Peyer's patch (tissue), 4 donors: ENCODE results near the gene TGM3. TPM values are rescaled to one million over a fixed set of nuclear protein-coding genes. Genes with fewer than 3 reads are reported as not detected.
A peak's percentile ranks its signal among the peaks of the same experiment; 100 is the strongest.

Experiments used
- DNase-seq, 3 donors: peaks; one replicate each; pipeline ENCODE4 v3.0.0-alpha.2; 2017 to 2019
- H3K27ac ChIP-seq, 4 donors: fragments of 200-600 bp; sonication (generic); one replicate each; pipeline ENCODE4 v1.5.1; 2016 to 2019
- H3K27me3 ChIP-seq, 2 donors: fragments of 200-600 bp; sonication (generic); one replicate each; pipeline ENCODE4 v1.5.1; 2019
- H3K36me3 ChIP-seq, 3 donors: fragments of 200-600 bp; sonication (generic); one replicate each; pipeline ENCODE4 v1.5.1; 2016 to 2019
- H3K4me1 ChIP-seq, 4 donors: fragments of 200-600 bp; sonication (generic); one replicate each; pipeline ENCODE4 v1.5.1; 2016 to 2019
- H3K4me3 ChIP-seq, 4 donors: fragments of 200-600 bp; sonication (generic); 1 replicate in 3 of 4; 2 replicates in 1 of 4; pipeline ENCODE4 v1.5.1; 2016 to 2019; ENCODE audit warnings: mild to moderate bottlenecking in 1 of 4
- H3K9me3 ChIP-seq, 4 donors: fragments of 200-600 bp; sonication (generic); one replicate each; pipeline ENCODE4 v1.5.1; 2016 to 2019; ENCODE audit warnings: mild to moderate bottlenecking in 1 of 4
- POLR2A ChIP-seq, 2 donors: fragments of 450-650 bp; IDR thresholded peaks; one replicate each; pipeline ENCODE4 v1.5.1; 2017; ENCODE audit warnings: antibody characterized with exemption in 2 of 2, mild to moderate bottlenecking in 2 of 2, moderate library complexity in 2 of 2
- total RNA-seq, 4 donors: library from RNA; depleted of rRNA; stranded (reverse); fragments of >200 nt; gene quantifications; one replicate each; pipeline ENCODE4 v1.1.0, GENCODE V29; 2016
- TF ChIP-seq, protein P1 (sequence below), 6 experiments: fragments of 450-650 bp in 4 of 6; fragments of 200-600 bp in 2 of 6; sonication (generic) in 1 of 6; IDR thresholded peaks; one replicate each; pipeline ENCODE4 v1.5.1; 2017 to 2019; ENCODE audit warnings: antibody characterized with exemption in 6 of 6, mild to moderate bottlenecking in 3 of 6, moderate library complexity in 1 of 6

Gene TGM3
- total RNA-seq, 4 donors from 2014 or later = 0.40 TPM; not detected in 3

DNA sequence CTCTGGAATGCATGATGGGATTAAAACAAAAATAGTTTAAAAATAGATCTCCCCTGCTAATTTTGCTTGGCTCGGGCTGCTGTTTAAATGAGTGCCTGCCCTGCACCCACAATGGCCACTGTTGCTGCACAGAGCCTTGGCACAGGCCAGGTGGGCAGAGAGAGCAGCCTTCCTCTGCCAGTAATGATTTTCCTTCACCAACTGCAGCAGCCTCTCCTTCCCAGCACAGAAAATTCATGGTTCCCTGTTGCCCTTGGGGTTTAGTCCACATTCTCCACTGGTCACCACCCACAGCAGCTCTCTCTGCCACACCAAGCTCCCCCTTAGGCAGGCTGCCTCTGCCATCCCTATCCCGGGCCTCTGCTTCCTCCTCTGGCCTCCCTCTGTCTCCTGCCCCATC lies 30.2 kb downstream of the TGM3 start:
- Histone ChIP-seq H3K4me1 (no peaks in the 10 kb centered on the region), H3K4me3 (no peak overlapping the region), H3K9me3 (no peaks in the 10 kb centered on the region), H3K27ac (no peak overlapping the region), H3K27me3 (no peaks in the 10 kb centered on the region), H3K36me3 (no peaks in the 10 kb centered on the region)
- DNase-seq = peak in 1 of 3 donors; percentile 14
- TF ChIP-seq, protein P1, sequence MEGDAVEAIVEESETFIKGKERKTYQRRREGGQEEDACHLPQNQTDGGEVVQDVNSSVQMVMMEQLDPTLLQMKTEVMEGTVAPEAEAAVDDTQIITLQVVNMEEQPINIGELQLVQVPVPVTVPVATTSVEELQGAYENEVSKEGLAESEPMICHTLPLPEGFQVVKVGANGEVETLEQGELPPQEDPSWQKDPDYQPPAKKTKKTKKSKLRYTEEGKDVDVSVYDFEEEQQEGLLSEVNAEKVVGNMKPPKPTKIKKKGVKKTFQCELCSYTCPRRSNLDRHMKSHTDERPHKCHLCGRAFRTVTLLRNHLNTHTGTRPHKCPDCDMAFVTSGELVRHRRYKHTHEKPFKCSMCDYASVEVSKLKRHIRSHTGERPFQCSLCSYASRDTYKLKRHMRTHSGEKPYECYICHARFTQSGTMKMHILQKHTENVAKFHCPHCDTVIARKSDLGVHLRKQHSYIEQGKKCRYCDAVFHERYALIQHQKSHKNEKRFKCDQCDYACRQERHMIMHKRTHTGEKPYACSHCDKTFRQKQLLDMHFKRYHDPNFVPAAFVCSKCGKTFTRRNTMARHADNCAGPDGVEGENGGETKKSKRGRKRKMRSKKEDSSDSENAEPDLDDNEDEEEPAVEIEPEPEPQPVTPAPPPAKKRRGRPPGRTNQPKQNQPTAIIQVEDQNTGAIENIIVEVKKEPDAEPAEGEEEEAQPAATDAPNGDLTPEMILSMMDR (IDR thresholded peaks at IDR 0.05) = no peak
- no peak for TF ChIP-seq POLR2A (IDR thresholded peaks at IDR 0.05)

DNA sequence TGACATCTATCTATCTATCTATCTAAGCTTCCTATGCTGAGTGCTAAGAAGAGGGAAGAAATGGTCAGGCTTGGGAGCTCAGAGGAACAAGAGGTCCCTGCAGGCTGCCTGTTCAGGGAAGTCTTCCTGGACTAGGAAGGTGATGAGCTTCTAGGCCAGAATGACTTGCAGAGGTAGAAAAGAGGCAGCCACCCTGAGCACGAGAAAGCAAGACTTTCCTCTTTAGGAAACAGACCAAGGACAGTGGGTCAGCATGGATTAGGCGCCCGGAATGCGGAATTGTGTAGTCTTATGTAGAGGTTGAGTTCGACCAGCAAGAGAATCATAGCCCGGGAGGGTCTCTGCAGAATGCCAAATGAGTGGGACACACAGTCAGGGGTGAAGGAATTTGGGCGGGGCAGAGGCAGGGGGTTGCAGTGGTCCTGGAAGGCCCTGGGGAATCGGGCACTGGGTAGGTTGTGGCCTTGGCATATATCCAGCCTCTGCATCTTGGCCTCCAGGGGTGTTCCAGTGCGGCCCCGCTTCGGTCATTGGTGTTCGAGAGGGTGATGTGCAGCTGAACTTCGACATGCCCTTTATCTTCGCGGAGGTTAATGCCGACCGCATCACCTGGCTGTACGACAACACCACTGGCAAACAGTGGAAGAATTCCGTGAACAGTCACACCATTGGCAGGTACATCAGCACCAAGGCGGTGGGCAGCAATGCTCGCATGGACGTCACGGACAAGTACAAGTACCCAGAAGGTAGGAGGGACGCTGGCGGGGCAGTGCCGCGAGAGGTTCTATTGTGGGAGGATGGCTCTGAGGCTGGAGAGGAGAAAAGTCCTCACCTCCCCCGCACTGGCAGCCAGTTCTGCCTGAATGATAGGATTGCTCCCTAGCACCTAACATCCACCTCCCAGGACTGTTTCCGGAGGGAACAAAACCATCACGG lies 32.1 kb downstream of the TGM3 start:
- peak in 1 of 3 donors; percentile 32 for DNase-seq
- H3K9me3 ChIP-seq = no peaks in the 10 kb centered on the region
- H3K36me3 ChIP-seq = no peaks in the 10 kb centered on the region
- no peaks in the 10 kb centered on the region for H3K4me1 ChIP-seq
- H3K27ac ChIP-seq = no peak overlapping the region
- no peaks in the 10 kb centered on the region for H3K27me3 ChIP-seq
- no peak overlapping the region for H3K4me3 ChIP-seq
- TF ChIP-seq, protein P1 (IDR thresholded peaks at IDR 0.05) = no peak
- no peak for TF ChIP-seq POLR2A (IDR thresholded peaks at IDR 0.05)

DNA sequence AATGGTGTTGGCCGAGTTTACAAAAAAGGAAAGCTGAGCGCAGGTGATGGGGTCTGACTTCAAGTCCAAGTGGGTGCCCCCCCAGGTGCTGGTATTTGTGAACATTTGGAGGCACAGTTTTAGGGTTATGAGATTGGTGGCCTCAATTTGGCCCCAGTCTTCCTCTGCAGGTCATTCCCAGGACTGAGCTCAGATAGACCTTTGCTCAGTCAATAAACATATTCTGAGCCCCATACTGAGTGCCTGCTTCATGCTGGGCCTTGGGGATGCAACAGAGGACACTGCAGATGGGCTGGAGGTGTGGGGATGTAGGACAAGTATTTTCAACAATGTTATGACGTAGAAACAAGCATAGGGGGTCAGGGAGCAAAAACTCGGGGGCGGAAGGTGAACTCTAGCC lies 33.5 kb downstream of the TGM3 start:
- H3K4me3 ChIP-seq = no peak overlapping the region
- DNase-seq = no peak
- H3K9me3 ChIP-seq = no peaks in the 10 kb centered on the region
- no peak overlapping the region for H3K27ac ChIP-seq
- no peaks in the 10 kb centered on the region for H3K36me3 ChIP-seq
- H3K27me3 ChIP-seq = no peaks in the 10 kb centered on the region
- H3K4me1 ChIP-seq = no peaks in the 10 kb centered on the region
- TF ChIP-seq POLR2A (IDR thresholded peaks at IDR 0.05) = no peak
- TF ChIP-seq, protein P1 (IDR thresholded peaks at IDR 0.05) = no peak

DNA sequence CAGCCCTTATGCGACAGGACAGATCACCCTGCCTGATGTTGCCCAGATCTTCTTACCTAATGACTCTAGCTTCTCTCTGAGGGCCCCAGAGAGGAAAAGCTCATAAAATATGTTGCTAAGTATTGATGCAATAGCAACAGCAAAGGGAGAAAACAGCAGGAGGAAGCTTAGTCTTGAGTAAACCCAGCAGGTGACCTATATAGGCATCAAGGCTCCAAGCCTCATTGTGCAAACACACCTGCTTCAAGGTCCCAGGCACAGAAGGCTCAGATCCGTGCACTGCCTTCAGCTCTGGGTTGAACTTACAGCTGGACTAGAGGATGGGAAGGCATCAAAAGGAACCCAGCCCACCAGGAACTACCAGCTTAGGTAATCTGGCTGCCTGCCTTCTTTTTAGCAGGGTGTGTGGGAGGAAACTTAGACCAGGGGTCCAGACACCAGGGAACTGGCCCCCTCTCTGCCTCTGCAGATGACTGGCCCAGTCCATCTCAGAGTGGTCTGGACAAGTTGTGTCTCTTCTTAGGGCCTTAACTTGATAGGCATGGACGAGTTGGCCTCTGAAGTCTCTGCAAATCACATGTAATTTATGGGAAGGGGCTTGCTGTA lies 34.4 kb downstream of the TGM3 start:
- H3K4me1 ChIP-seq = no peaks in the 10 kb centered on the region
- no peaks in the 10 kb centered on the region for H3K9me3 ChIP-seq
- H3K36me3 ChIP-seq = no peaks in the 10 kb centered on the region
- TF ChIP-seq, protein P1 (IDR thresholded peaks at IDR 0.05) = no peak
- no peak for TF ChIP-seq POLR2A (IDR thresholded peaks at IDR 0.05)
- H3K4me3 ChIP-seq = no peak overlapping the region
- no peaks in the 10 kb centered on the region for H3K27me3 ChIP-seq
- no peak for DNase-seq
- no peak overlapping the region for H3K27ac ChIP-seq

DNA sequence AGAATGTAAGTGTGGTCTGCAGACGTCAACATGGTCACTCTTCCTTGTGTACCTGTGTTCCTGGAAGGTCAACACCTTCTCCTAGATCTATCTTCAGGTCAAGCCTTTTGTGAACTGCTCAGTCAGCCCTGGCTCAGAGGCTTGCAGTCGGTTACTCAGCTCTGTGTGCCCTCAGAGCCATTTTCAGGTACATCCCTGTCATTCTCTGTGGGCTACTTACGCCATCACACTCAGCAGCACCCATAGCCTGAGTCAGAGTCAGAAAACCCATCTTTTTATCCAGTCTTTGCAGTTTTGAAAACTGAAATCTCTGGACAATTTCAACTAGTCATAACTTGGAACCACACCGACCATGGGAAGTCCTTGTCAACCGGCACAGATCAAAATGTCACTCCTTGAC lies 35.3 kb downstream of the TGM3 start:
- H3K4me3 ChIP-seq = no peak overlapping the region
- no peak for DNase-seq
- no peak overlapping the region for H3K27ac ChIP-seq
- no peaks in the 10 kb centered on the region for H3K27me3 ChIP-seq
- no peaks in the 10 kb centered on the region for H3K36me3 ChIP-seq
- no peak for TF ChIP-seq POLR2A (IDR thresholded peaks at IDR 0.05)
- TF ChIP-seq, protein P1 (IDR thresholded peaks at IDR 0.05) = no peak
- H3K4me1 ChIP-seq = no peaks in the 10 kb centered on the region
- no peaks in the 10 kb centered on the region for H3K9me3 ChIP-seq
